AG09319 (cell line): Measurements from ENCODE around the gene GAREM2.
"Not testable (repeated sequence)": the region's sequence is repeated elsewhere in the genome, so short reads cannot be mapped to it uniquely, and the experiment has no call there.

Experiments used
- DNase-seq: peaks from one replicate; pipeline ENCODE4 v3.0.0-alpha.2; 2010; ENCODE audit warnings: low read depth; ENCODE audit errors: extremely low read depth
- TF ChIP-seq, protein P1 (sequence below): IDR thresholded peaks from 2 replicates; pipeline ENCODE4 v1.5.1; 2011; ENCODE audit warnings: low read depth, mild to moderate bottlenecking, inconsistent platforms, low read length, moderate library complexity

GAREM2 gene

DNA sequence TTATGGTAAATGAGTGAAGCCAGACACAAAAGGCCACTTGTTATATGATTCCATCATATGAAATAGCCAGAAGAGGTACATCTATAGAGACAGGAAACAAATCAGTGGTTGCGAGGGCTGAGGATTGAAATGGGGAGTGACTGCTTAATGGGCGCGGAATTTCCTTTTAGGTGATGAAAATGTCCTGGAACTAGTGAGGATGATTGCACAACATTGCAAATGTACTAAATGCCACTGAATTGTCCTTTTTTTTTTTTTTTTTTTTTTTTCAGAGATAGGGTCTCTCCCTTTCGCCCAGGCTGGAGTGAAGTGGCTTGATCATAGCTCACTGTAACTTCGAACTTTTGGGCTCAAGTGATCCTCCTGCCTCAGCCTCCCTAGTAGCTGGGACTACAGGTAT lies 15.3 kb upstream of the GAREM2 start:
- TF ChIP-seq, protein P1, sequence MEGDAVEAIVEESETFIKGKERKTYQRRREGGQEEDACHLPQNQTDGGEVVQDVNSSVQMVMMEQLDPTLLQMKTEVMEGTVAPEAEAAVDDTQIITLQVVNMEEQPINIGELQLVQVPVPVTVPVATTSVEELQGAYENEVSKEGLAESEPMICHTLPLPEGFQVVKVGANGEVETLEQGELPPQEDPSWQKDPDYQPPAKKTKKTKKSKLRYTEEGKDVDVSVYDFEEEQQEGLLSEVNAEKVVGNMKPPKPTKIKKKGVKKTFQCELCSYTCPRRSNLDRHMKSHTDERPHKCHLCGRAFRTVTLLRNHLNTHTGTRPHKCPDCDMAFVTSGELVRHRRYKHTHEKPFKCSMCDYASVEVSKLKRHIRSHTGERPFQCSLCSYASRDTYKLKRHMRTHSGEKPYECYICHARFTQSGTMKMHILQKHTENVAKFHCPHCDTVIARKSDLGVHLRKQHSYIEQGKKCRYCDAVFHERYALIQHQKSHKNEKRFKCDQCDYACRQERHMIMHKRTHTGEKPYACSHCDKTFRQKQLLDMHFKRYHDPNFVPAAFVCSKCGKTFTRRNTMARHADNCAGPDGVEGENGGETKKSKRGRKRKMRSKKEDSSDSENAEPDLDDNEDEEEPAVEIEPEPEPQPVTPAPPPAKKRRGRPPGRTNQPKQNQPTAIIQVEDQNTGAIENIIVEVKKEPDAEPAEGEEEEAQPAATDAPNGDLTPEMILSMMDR = no peak
- DNase-seq = no peak

DNA sequence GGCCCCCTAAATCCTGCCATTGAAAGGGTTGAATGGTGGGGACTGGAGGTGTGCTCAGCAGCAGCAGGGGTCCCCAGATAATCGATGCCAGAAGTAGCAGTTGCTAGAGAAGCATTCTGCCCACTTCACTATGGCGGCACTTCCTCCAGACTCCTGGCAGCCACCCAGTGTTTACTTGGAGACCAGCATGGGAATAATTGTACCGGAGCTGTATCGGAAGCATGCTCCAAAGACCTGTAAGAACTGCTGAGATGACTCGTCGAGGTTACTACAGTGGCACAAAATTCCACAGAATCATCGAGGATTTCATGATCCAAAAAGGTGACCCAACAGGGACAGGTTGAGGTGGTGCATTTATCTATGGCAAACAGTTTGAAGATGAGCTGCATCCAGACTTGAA lies 11.0 kb upstream of the GAREM2 start:
- TF ChIP-seq, protein P1 = no peak
- DNase-seq = no peak

DNA sequence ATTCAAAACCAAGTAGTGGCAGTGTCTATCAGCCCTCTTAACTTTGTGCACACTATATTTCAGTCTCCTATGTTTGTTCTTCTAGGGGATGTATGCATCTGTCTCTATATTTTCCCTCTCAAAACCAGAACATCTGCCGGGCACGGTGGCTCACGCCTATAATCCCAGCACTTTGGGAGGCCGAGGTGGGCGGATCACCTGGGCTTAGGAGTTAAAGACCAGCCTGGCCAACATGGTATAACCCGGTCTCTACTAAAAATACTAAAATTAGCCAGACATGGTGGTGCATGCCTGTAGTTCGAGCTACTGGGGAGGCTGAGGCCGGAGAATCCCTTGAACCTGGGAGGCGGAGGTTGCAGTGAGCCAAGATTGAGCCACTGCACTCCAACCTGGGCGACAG lies 9.9 kb upstream of the GAREM2 start:
- TF ChIP-seq, protein P1 = no peak
- no peak for DNase-seq

DNA sequence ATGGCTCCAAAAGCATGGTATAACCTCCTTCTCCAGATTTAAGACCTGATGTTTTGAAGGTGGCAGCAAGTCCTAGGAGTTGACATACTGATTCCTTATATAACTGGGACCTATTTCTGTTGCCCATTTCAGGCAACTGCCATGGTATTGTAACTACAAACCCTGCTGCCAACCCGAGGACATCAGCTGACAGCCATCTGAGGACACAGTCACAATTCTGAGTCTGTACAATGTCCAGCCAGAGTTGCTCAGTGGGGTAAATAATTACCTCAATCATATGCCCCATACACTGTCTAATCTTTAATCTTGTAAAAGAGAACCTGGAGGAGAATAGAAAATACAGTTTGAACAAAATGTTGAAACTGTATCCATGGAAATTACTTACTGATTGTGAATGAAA lies 8.7 kb upstream of the GAREM2 start:
- TF ChIP-seq, protein P1 = no peak
- DNase-seq = no peak

DNA sequence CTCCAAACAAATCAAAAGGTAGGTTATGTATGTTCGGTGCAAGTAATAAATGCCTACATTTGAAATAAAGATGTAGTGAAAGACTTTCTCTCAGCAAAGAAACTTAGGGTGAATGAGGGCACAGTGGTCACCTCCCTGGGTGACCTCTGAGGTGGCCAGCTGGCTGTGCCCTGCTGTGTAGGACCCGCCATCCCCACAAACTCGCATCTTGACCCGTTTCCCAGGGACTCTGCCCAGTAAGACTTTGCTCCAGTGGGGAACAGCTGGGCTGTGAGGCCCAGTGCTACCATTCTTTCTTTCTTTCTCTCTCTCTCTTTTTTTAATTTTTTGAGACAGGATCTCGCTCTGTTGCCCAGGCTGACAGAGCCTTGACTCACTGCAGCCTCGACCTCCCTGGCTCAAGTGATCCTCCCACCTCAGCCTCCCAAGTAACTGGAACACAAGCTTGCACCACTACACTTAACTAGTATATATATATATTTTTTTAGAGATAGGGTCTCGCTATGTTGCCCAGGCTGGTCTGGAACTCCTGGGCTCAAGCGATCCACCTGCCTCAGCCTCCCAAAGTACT lies 8.2 kb upstream of the GAREM2 start:
- DNase-seq = no peak
- TF ChIP-seq, protein P1 = no peak

DNA sequence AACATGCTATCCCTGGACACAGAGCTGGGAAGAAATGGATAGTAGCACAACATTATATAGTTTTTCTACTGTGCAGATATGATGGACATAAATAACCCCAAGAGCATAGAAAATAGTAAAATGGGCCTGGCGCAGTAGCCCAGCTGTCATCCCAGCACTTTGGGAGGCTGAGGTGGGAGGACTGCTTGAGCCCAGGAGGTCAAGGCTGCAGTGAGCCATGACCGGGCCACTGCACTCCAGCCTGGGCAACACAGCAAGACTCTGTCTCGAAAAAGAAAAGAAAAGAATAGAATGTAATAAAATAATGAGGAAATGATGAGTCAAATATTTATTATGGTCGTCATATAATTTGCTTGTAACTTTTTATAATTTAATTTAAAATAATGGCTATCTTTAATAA lies 7.5 kb upstream of the GAREM2 start:
- DNase-seq = no peak
- TF ChIP-seq, protein P1 = no peak

DNA sequence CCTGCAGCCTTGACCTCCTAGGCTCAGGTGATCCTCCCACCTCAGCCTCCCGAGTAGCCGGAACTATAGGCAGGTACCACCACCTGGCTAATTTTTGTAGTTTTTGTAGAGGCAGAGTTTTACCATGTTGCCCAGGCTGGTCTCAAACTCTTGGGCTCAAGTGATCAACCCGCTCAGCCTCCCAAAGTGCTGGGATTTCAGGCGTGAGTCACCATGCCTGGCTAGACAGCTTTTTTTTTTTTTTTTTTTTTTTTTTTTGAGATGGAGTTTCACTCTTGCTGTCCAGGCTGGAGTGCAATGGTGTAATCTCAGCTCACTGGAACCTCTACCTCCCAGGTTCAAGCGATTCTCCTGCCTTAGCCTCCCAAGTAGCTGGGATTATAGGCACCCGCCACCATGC lies 6.3 kb upstream of the GAREM2 start:
- DNase-seq = not testable (repeated sequence)

DNA sequence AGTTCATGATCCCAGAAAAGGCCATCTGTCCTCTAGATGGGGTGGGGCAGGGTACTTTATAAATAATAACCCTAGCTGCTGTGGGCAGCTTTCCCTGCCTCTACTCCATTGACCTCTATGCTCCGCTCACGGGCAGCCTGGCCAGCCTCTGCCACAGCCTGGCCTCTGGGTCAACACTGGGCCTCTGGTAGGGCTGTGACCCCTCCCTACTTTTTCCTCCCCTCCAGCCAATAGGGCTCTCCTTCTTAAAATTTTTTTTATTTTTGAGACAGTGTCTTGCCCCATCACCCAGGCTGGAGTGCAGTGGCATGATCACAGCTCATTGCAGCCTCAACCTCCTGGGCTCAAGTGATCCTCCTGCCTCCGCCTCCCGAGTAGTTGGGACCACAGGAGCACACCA lies 4.1 kb upstream of the GAREM2 start:
- no peak for DNase-seq
- TF ChIP-seq, protein P1 = no peak
